ENCODE data around the gene DEK.

GRCh38 chr6:18312368-18312767 is 48.0 kb upstream of the DEK start:
- TF ChIP-seq EZH2phosphoT487 (IDR thresholded peaks at IDR 0.05; ENCODE audit: borderline replicate concordance, low read depth, low read length) = no peak
- TF ChIP-seq CTCF (conservative IDR thresholded peaks at IDR 0.05; ENCODE audit: low read length) = no peak

All from OCI-LY7 (cell line).